Ishikawa (cell line): ENCODE data around the gene TNRC6C.

Experiments used
- CEBPB ChIP-seq: IDR thresholded peaks from 2 replicates; pipeline ENCODE4 v1.6.1; 2012
- EGR1 ChIP-seq: IDR thresholded peaks from 2 replicates; pipeline ENCODE4 v1.6.1; 2012
- EP300 ChIP-seq: IDR thresholded peaks from 2 replicates; pipeline ENCODE4 v1.6.1; 2012; ENCODE audit warnings: borderline replicate concordance
- FOXM1 ChIP-seq: IDR thresholded peaks from 2 replicates; pipeline ENCODE4 v1.6.1; 2012; ENCODE audit warnings: low read depth, borderline replicate concordance
- RAD21 ChIP-seq: IDR thresholded peaks from 2 replicates; pipeline ENCODE4 v1.6.1; 2012; ENCODE audit warnings: low read depth
- TAF1 ChIP-seq: IDR thresholded peaks from 2 replicates; pipeline ENCODE4 v1.6.1; 2012; ENCODE audit warnings: low read depth, mild to moderate bottlenecking
- TEAD4 ChIP-seq: IDR thresholded peaks from 2 replicates; pipeline ENCODE4 v1.6.1; 2012
- YY1 ChIP-seq: IDR thresholded peaks from 2 replicates; pipeline ENCODE4 v1.6.1; 2012; ENCODE audit warnings: low read depth
- TF ChIP-seq, protein P1 (sequence below): IDR thresholded peaks from 2 replicates; pipeline ENCODE4 v1.6.1; 2012
- TF ChIP-seq, protein P2 (sequence below): IDR thresholded peaks from 2 replicates; pipeline ENCODE4 v1.6.1; 2012; ENCODE audit warnings: low read depth, mild to moderate bottlenecking

DNA sequence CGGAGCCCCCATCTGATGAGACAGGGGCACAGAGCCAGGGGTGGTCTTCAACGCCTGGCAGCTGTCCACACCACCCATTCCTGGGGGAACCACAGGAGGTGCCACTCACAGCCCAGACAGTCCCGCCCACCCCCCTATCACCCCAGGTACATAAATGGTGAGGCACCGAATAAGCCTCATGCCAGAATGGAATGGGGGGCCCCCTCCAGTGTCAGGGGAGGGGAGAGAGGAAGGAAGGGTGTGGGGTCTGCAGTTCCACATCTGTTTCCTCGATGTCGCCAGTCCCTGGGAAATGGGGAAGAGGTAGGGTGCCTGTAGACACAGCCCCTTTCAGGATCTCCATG lies 168.4 kb downstream of the TNRC6C start:
- TF ChIP-seq FOXM1 = no peak
- no peak for TF ChIP-seq EGR1
- no peak for TF ChIP-seq YY1
- no peak for TF ChIP-seq RAD21
- TF ChIP-seq, protein P1, sequence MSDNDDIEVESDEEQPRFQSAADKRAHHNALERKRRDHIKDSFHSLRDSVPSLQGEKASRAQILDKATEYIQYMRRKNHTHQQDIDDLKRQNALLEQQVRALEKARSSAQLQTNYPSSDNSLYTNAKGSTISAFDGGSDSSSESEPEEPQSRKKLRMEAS = no peak
- TF ChIP-seq, protein P2, sequence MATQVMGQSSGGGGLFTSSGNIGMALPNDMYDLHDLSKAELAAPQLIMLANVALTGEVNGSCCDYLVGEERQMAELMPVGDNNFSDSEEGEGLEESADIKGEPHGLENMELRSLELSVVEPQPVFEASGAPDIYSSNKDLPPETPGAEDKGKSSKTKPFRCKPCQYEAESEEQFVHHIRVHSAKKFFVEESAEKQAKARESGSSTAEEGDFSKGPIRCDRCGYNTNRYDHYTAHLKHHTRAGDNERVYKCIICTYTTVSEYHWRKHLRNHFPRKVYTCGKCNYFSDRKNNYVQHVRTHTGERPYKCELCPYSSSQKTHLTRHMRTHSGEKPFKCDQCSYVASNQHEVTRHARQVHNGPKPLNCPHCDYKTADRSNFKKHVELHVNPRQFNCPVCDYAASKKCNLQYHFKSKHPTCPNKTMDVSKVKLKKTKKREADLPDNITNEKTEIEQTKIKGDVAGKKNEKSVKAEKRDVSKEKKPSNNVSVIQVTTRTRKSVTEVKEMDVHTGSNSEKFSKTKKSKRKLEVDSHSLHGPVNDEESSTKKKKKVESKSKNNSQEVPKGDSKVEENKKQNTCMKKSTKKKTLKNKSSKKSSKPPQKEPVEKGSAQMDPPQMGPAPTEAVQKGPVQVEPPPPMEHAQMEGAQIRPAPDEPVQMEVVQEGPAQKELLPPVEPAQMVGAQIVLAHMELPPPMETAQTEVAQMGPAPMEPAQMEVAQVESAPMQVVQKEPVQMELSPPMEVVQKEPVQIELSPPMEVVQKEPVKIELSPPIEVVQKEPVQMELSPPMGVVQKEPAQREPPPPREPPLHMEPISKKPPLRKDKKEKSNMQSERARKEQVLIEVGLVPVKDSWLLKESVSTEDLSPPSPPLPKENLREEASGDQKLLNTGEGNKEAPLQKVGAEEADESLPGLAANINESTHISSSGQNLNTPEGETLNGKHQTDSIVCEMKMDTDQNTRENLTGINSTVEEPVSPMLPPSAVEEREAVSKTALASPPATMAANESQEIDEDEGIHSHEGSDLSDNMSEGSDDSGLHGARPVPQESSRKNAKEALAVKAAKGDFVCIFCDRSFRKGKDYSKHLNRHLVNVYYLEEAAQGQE = no peak
- TF ChIP-seq CEBPB = no peak
- no peak for TF ChIP-seq TEAD4
- no peak for TF ChIP-seq TAF1
- TF ChIP-seq EP300 = no peak
